HK-2 (cell line): ENCODE data around the gene DCK.
A peak's percentile ranks its signal among the peaks of the same experiment; 100 is the strongest.
"Not testable (repeated sequence)": the region's sequence is repeated elsewhere in the genome, so short reads cannot be mapped to it uniquely, and the experiment has no call there.

Source experiments
- DNase-seq: peaks from one replicate; pipeline ENCODE4 v3.0.0-alpha.2; 2018; ENCODE audit not compliant: unreplicated experiment

Gene DCK

DNA sequence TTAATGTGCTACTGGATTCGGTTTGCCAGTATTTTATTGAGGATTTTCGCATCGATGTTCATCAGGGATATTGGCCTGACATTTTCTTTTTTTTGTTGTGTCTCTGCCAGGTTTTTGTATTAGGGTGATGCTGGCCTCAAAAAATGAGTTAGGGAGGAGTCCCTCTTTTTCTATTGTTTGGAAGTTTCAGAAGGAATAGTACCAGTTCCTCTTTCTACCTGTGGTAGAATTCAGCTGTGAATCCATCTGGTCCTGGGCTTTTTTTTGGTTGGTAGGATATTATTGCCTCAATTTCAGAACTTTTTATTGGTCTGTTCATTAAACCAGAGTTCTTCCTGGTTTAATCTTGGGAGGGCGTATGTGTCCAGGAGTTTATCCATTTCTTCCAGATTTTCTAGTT, 7.9 kb downstream of the DCK start:
- DNase-seq, result not testable (repeated sequence)

DNA sequence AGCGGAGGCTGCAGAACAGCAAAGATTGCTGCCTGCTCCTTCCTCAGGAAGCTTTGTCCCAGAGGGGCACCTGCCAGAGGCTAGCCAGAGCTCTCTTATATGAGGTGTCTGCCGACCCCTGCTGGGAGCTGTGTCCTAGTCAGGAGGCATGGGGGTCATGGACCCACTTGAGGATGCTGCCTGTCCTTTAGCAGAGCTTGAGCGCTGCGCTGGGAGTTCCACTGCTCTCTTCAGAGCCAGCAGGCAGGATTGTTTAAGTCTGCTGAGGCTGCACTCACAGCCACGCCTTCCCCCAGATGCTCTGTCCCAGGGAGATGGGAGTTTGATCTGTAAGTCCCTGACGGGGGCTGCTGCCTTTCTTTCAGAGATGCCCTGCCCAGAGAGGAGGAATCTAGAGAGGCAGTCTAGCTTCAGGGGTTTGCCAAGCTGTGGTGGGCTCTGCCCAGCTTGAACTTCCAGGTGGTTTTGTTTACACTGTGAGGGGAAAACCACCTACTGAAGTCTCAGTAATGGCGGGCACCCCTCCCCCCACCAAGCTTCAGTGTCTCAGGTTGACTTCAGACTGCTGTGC, 10.9 kb downstream of the DCK start:
- no peak for DNase-seq

DNA sequence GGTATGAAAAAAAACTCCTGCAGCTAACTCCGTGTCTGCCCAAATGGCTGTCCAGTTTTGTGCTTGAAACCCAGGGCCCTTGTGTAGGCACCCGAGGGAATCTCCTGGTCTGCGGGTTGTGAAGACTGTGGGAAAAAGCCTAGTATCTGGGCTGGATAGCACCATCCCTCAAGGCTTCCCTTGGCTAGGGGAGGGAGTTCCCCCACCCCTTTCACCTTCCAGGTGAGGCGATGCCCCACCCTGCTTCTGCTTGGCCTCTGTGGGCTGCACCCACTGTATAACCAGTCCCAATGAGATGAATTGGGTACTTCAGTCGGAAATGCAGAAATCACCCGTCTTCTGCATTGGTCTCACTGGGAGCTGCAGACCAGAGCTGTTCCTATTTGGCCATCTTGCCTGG, 11.6 kb downstream of the DCK start:
- DNase-seq, result not testable (repeated sequence)

DNA sequence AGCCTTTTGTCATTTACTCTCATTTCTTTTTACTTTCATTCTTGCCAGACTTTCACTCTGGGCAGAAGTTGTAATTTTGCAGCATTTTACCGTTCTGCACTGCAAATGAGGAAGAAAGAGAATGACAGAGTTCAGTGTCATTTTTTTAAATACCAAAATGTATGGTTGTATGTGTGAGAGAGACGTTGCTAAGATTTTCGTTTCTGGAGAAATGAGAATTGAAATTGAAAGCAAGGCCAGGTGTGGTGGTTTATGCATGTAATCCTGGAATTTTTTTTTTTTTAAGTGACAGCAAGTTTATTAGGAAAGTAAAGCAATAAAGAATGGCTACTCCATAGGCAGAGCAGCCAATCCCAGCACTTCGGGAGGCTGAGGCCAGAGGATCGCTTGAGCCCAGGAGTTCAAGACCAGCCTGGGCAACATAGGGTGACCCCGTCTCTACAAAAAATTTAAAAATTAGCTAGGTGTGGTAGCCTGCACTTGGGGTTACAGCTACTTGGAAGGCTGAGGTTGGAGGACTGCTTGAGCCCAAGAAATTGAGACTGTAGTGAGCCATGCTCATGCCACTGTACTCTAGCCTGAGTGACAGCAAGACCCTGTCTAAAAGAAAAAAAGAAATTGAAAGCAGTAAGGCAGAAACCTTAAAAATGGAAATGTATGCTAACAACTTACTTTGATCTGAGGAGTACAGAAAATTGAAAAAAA, 12.9 kb downstream of the DCK start:
- DNase-seq, result no peak

DNA sequence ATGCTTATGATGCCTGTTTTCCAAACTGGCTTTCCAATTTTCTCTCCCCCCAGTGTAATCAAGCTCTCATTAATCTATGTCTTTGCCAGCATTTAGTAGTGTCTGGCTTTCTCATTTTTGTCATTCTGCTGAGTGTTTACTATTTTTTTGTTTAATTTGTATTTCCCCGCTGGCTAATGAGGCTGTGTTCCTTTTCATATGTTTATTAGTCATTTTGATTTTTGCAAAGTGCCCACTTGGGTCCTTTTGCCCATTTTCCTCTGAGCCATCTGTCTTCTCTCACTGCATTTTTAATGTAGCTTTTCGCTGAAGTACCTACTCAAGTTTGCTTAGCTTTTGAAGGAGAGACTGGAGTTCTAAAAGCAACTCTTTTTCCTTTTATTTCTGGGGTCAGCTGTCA, 14.7 kb downstream of the DCK start:
- no peak for DNase-seq

DNA sequence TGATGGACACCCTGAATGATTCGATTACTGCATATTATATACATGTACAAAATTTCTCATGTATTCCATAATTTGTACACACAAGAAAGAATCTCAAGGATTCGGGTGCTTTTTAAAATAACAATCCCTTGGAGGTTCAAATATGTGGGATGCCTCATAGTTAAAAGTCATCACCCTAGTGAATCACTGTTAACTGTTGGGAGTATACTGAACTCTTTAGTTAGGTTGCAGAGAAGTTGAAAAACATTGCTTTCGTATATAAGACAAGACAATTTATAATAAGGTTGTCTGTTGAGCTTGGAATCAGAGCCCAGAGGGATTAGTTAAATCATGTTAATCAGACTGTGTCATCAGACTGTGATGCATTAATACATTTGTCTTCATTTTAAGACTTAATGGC, 15.6 kb downstream of the DCK start:
- DNase-seq, result no peak

DNA sequence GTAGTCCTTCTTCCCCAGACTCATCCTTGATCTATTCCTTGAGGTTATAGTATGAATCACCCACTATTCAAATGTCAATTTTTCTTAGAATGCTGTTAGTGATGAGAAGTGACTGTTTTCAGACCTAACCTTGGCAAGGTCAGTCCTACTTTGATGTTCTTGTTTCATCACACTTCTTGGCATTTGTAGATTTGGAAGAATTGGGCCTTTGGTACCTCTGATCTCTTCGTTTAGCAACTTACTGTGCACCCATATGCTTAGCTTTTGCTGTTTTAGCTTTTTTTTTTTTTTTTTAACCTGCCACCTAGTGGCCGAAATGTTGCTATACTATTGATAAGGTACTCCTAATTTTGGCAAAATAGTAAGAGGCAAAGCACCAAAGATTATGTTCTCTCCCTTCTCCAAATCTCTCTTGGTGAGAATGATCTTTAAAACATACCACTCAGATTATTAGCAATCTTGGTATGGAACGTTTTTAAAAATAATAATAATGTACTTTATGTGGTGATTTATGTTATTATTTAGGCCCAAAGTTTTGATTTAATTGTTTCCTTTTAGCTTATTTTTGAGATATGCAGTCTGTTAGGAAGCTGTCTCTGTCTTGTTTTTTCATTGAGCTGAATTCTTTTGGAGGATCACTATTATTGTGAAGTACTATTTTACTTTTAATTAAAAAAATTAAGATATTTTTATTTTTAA, 16.6 kb downstream of the DCK start:
- DNase-seq, result no peak

DNA sequence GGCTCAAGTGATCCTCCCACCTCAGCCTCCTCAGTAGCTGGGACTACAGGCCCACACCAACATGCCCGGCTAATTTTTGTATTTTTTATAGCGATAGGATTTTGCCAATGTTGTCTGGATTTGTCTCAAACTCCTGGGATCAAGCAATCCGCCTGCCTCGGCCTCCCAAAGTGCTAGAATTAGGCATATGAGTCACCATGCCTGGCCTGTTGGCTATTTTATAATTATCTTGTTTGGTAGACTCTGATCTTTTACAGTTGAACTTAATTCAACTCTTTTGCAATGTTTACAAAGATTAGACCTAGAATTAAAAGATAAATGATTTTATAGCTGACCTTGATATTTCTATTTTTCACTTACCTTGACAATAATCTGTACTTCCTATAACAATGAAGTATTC, 18.0 kb downstream of the DCK start:
- no peak for DNase-seq

DNA sequence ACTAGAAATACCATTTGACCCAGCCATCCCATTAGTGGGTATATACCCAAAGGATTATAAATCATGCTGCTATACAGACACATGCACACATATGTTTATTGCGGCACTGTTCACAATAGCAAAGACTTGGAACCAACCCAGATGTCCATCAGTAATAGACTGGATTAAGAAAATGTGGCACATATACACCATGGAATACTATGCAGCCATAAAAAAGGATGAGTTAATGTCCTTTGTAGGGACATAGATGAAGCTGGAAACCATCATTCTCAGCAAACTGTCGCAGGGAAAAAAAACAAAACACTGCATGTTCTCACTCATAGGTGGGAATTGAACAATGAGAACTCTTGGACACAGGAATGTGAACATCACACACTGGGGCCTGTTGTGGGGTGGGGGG, 23.9 kb downstream of the DCK start:
- not testable (repeated sequence) for DNase-seq

DNA sequence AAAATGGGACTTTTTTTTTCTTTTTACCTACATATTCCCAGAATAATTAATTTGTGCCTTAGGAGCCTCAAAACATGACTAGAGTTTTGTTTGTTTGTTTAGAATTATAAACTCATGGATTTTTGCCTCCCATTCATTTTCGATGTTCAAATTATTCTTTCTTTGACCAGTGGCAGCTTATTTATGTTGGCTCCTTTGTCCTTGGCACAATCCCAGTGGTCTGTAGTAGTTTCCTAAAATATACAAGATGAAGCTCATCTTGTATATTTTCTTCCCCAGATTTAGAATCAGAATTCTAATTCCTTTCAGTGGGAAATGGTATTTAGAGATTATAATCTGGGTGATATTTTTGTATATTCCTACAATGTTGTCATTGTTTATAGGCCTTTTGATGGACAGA, 27.2 kb downstream of the DCK start:
- DNase-seq, result no peak

DNA sequence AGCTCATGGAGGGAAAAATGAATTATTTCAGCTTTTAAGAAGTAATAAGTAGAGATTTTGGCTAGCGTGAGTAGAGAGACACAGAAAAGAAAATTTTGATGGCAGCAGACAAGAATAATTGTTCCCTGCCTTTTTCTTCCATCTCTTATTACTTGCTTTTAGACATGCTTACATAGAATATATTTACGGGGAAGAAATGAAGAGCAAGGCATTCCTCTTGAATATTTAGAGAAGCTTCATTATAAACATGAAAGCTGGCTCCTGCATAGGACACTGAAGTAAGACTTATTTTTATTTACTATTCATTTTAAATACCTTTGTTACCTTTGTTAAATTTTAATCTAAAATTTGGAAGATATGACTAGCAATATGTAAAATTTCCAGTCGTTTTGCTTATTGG, 32.2 kb downstream of the DCK start:
- no peak for DNase-seq

DNA sequence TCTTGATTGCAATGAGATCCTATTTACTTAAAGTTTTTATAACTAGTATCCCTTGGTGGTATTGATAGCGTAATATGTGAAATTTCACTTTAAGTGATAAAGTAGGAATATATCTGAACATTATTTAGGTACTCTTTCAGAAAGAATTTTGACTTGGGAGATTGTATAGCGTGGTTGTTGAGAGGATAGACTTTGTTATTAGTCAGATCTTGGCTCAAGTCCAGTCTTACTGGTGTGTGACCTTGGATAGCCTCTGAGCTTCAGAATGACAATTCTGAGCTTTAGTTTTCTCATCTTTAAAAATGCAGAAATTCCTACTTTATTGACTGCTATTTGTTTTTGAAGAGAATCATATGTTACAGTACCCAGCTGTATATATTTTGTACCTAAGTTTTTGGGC, 32.6 kb downstream of the DCK start:
- no peak for DNase-seq

DNA sequence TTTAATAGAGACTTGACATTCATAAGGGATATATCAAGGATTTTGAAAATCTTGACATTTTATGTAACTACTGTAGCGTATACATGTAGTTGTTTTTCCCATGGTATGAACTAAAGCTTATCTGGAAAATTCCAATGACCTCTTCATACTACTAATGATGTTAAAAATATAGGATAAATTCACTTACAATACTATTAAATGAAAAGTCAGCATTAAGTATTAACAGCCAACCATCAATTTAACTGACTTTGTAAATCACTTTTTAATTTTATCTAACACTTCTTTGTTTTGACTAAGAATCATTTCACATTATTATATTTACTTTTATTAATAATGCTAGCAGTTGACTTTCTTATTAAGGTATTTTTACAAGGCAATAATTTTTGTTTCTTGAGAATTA, 34.2 kb downstream of the DCK start:
- DNase-seq, result no peak

DNA sequence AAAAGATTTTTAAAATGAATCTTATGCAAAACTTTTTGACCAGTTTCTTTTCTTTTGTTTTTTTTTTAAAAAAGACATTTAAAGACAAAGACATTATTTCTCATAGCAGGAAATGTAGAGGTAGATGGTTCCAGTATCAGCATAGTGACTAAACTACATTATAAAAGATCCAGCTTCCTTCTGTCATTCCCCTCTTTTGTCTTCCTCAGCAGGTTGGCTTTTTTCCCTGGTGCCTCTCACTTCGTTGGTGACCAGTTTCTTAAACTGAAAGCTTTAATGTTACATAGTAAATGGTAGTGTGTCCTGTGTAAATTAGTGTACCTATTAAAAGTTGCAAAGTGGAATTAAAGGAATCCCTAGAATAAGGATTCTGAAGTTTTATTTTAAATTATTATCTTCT, 36.1 kb downstream of the DCK start:
- DNase-seq, result no peak

DNA sequence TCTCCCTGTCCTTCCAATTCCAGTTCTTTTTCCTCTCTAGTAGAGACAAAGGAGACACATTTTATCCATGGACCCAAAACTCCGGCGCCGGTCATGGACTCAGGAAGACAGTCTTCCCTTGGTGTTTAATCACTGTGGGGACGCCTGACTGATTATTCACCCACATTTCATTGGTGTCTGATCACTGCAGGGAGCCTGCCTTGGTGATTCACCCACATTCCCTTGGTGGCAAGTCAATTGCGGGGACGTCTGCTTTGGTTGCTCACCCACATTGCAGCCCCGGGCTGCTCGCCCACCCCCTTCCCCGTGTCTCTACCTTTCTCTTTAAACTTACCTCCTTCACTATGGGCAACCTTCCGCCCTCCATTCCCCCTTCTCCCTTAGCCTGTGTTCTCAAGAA, 38.7 kb downstream of the DCK start:
- DNase-seq, result peak; percentile 75

DNA sequence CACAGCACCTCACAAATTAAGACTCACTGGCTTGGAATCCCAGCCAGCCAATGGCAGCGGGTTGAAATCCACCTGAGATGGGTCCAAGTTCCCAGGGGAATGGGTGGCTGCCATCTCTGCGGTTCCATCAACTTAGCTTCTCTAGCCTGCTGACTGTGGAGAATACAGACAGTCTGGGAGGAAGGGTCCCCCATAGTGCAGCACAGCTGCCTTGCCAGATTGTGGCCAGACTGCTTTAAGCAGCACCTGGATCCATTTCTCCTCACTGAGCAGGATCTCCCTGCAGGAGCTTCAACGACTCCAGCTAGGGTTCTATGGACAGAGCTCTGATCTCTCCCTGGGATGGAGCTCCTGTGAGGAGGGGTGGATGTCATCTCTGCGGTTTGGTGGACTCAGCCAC, 51.8 kb downstream of the DCK start:
- DNase-seq, result no peak

DNA sequence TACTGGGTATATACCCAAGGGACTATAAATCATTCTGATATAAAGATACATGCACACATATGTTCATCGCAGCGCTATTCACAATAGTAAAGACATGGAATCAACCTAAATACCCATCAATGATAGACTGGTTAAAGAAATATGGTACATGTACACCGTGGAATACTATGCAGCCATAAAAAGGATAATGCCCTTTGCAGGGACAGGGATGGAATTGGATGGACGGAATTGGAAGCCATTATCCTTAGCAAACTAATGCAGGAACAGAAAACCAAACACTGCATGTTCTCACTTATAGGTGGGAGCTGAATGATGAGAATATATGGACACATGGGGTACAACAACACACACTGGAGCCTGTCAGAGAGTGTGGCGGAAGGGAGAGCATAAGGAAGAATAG, 55.9 kb downstream of the DCK start:
- no peak for DNase-seq

DNA sequence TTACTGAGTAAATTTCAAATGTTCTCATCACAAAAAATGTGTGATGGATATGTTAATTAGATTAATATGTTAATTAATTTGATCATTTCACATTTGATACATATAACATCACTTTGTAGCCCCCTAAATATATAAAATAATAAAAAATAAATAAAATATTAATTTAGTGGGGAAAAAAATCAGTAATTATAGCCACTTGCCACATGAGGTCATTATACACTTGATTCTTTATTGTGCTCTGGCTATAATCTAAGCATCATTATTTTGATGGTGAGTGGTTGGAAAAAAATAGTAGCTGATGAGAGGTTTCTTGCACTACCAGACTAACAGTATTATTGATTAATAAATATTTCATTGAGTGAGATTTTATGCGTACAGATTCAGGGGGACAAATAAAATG, 57.4 kb downstream of the DCK start:
- DNase-seq, result no peak

DNA sequence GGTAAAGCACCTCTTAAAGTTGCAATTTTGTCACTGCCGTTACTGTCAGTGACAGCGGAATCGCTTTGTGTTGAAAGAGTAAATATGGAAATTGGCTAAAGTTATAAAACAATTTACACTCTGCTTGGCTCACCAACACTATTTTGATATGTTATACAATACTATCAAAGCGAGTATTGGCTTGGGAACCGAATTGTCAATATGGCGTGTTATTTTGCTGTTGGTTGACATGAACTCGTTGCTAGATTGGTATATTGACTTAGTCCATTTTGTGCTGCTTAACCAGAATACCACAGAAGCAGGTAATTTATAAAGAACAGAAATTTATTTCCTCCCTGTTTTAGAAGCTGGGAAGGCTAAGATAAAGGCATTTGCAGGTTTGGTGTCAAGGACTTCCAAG, 58.6 kb downstream of the DCK start:
- DNase-seq, result no peak

DNA sequence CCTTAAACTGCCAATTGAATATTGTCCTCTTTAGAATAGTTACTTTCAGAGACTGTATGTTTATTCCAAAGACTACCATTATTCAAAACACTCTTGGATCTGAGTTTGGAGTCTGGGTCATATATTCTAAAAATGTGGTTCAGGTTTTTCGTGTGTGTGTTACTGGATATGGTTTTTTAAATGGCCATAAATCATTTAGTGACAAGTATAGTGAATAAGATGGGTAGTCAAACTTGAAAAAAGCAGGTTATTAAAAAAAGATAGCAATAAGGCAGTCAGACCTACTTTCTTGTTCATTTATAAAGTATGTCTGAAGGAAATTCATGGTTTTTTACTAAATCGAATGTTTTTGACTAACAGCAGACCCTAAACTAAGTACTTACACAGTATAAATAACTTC, 59.3 kb downstream of the DCK start:
- no peak for DNase-seq

DNA sequence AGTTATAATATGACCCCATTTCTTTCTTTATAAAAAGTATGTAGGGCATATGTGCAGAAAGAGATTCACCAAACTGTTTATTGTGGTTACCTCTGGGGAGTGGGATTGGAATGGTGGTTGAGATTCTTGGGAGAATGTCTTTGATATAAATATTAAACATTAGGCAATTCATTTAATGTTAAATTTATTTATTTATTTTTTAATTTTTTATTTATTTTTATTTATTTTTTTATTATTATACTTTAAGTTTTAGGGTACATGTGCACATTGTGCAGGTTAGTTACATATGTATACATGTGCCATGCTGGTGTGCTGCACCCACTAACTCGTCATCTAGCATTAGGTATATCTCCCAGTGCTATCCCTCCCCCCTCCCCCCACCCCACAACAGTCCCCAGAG, 60.2 kb downstream of the DCK start:
- not testable (repeated sequence) for DNase-seq

DNA sequence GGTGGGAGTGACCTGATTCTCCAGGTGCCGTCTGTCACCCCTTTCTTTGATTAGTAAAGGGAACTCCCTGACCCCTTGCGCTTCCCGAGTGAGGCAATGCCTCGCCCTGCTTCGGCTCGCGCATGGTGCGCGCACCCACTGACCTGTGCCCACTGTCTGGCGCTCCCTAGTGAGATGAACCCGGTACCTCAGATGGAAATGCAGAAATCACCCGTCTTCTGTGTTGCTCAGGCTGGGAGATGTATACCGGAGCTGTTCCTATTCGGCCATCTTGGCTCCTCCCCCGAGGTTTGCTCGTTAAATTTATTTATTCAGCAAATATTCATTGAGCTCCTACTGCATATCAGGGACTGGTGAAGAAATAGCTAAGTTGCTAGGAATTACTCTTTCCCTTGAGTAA, 66.1 kb downstream of the DCK start:
- not testable (repeated sequence) for DNase-seq

DNA sequence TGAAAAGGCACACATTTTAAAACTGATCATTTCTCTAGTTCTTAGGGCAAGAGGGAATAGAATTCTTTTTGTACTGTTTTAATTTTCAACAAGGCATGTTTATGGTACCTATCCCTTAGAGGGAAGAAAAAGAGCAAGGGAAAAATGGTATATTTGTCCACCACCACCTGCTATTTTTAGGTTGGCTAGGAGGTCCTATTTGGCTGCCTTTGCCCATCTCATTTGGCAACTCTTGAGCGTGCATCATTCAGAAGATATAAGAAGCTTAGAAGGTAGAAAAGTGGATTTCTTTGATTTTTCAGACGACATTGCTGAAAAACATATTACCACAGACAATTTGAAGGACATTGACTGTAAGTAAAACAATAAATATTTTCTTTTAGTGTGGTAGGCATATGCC, 69.0 kb downstream of the DCK start:
- no peak for DNase-seq

DNA sequence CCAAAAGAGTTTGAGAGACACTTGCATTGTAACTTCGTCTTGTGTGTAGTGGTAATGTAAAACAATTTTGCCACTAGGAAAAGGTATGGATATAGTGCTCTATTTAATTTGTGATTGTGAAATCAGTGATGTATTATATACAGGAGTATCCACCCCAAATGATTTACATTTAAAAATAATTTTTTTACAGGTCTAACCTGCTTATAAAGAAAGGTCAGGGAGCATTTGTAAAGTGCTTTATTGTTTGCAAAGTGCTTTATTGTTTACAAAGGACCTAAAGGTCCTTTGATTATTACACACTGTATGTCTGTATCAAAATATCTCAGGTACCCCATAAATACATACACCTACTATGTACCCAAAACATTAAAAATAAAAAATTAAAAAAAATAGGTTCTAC, 70.3 kb downstream of the DCK start:
- DNase-seq, result no peak
